Activated CD4-positive, alpha-beta T cell treated with anti-CD3 and anti-CD28 coated beads for 36 hours (primary cell): Measurements from ENCODE around the gene AKAP5. TPM values are rescaled to one million over a fixed set of nuclear protein-coding genes. Genes with fewer than 3 reads are reported as not detected.

ENCODE experiments used
- ATAC-seq: fragments of 200-7000 bp; cut with Tn5 transposase; one replicate; pipeline ENCODE4 v1.10.0; 2021; ENCODE audit warnings: mild to moderate bottlenecking, moderate library complexity
- CTCF ChIA-PET: fragments of 350-600 bp; sonication (Branson Sonifier 250); formaldehyde crosslinking; loops from one replicate; lab custom pipeline; 2021; ENCODE audit warnings: antibody characterized with exemption; lab: Charles Lee
- POLR2A ChIA-PET: fragments of 350-600 bp; sonication (Branson Sonifier 250); formaldehyde crosslinking; loops from one replicate; lab custom pipeline; 2021; ENCODE audit warnings: antibody characterized with exemption, inconsistent platforms; lab: Charles Lee
- DNase-seq: peaks from one replicate; pipeline ENCODE4 v3.0.0-alpha.2; 2020
- H3K27ac Mint-ChIP-seq: one replicate; pipeline ENCODE4 v1.8.0; 2021; ENCODE audit warnings: mixed read lengths
- H3K27me3 Mint-ChIP-seq: one replicate; pipeline ENCODE4 v1.8.0; 2021; ENCODE audit warnings: mixed read lengths
- H3K36me3 Mint-ChIP-seq: one replicate; pipeline ENCODE4 v1.8.0; 2021; ENCODE audit warnings: low read depth, mixed read lengths
- H3K4me1 Mint-ChIP-seq: one replicate; pipeline ENCODE4 v1.8.0; 2021; ENCODE audit warnings: mixed read lengths
- H3K4me3 Mint-ChIP-seq: one replicate; pipeline ENCODE4 v1.8.0; 2021; ENCODE audit warnings: mild to moderate bottlenecking, moderate library complexity, mixed read lengths
- H3K9me3 Mint-ChIP-seq: one replicate; pipeline ENCODE4 v1.8.0; 2021; ENCODE audit warnings: low read depth, mixed read lengths
- intact Hi-C, 2 experiments: fragments of 100-400 bp; cut with DNase I in 1 of 2; cut with micrococcal nuclease in 1 of 2; formaldehyde crosslinking; loops; one replicate each; pipeline versions ENCODE4 v1.14.2 to v1.15.1; 2022 to 2024; cut with DNase I, micrococcal nuclease
- total RNA-seq, 2 experiments: library from RNA; stranded (reverse); gene quantifications; one replicate each; pipeline ENCODE4 v1.2.3, GENCODE V29; 2021

The AKAP5 gene
- total RNA-seq, 2 experiments from 2014 or later: 0.39 to 0.43 TPM

- H3K36me3 Mint-ChIP-seq: peaks cover 56% of the 10 kb centered on the region
Measured at GRCh38 chr14:64502456-64502855, 37.2 kb downstream of the AKAP5 start.

GRCh38 chr14:64502887-64503433, 37.7 kb downstream of the AKAP5 start:
- DNase-seq: peak; percentile 50
- H3K4me1 Mint-ChIP-seq: peaks cover 47% of the 10 kb centered on the region
- ATAC-seq: no peak

More at GRCh38 chr14:64502456-64502855, 37.2 kb downstream of the AKAP5 start:
- intact Hi-C loops: loop anchor here (2.0 to 10.0 kb wide), 8 partner anchors 35 to 1028 kb away; partner anchors contain the start of genes AKAP5 (in 2 of the 2), PPP2R5E (in 1 of the 2), SGPP1 (in 1 of the 2) and SYNE2 (in 1 of the 2)
- peaks cover 46% of the 10 kb centered on the region for H3K4me1 Mint-ChIP-seq
- no peak for ATAC-seq
- H3K27ac Mint-ChIP-seq: peak overlapping the region; percentile 99
- ChIA-PET POLR2A (interaction anchor here (0.6 to 1.0 kb wide), 3 partner anchors 9 to 38 kb away, joined by 3 to 11 read pairs (median 3); partner anchors contain the start of gene HSPA2), CTCF (interaction anchor here (0.6 to 2.6 kb wide), 9 partner anchors 9 to 969 kb away, joined by 3 to 14 read pairs (median 3); partner anchors contain the start of gene HSPA2)
- H3K27me3 Mint-ChIP-seq: no peaks in the 10 kb centered on the region
- H3K4me3 Mint-ChIP-seq: peak overlapping the region; percentile 98
- no peaks in the 10 kb centered on the region for H3K9me3 Mint-ChIP-seq
- peak; percentile 38 for DNase-seq

GRCh38 chr14:64503434-64504309, 38.4 kb downstream of the AKAP5 start, which contains the start of gene ZBTB25:
TSS of gene ZBTB25 (minus strand) at chr14:64503838. CDS start at chr14:64490533, 13,305 bp downstream.
- Mint-ChIP-seq H3K27me3 (no peaks in the 10 kb centered on the region), H3K4me3 (peak within 1 kb of the TSS; percentile 98), H3K36me3 (peaks cover 51% of the 10 kb centered on the region), H3K9me3 (no peaks in the 10 kb centered on the region), H3K4me1 (peaks cover 51% of the 10 kb centered on the region), H3K27ac (peak within 1 kb of the TSS; percentile 99)
- POLR2A ChIA-PET: interaction anchor here (0.6 kb wide), 1 partner anchor 30 kb away, joined by 3 read pairs; no protein-coding TSS in a partner anchor
- intact Hi-C loops: loop anchor here (1.0 to 10.0 kb wide), 14 partner anchors 36 to 1029 kb away; partner anchors contain the start of genes AKAP5 (in 2 of the 2), HSPA2 (in 2 of the 2), MTHFD1 (in 2 of the 2) and CHURC1 (in 1 of the 2)
- CTCF ChIA-PET: interaction anchor here (0.5 to 1.4 kb wide), 8 partner anchors 9 to 417 kb away, joined by 3 to 7 read pairs (median 3); partner anchors contain the start of gene CHURC1
- DNase-seq (peak; percentile 97), ATAC-seq (peak; percentile 66)

More at GRCh38 chr14:64502887-64503433, 37.7 kb downstream of the AKAP5 start:
- H3K4me3 Mint-ChIP-seq: peak overlapping the region; percentile 98
- H3K9me3 Mint-ChIP-seq: no peaks in the 10 kb centered on the region
- peak overlapping the region; percentile 99 for H3K27ac Mint-ChIP-seq
- intact Hi-C loops: loop anchor here (1.0 to 10.0 kb wide), 11 partner anchors 36 to 1028 kb away; partner anchors contain the start of genes AKAP5 (in 2 of the 2), HSPA2 (in 2 of the 2), MTHFD1 (in 2 of the 2) and CHURC1 (in 1 of the 2)
- H3K27me3 Mint-ChIP-seq: no peaks in the 10 kb centered on the region
- peaks cover 53% of the 10 kb centered on the region for H3K36me3 Mint-ChIP-seq
- ChIA-PET CTCF (interaction anchor here (0.6 to 2.6 kb wide), 8 partner anchors 8 to 968 kb away, joined by 3 to 14 read pairs (median 3); partner anchors contain the start of gene HSPA2), POLR2A (interaction anchor here (0.6 to 0.9 kb wide), 2 partner anchors 31 to 38 kb away, joined by 3 read pairs; partner anchors contain the start of gene HSPA2)

- ATAC-seq (peak; percentile 45), DNase-seq (peak; percentile 94)
- Mint-ChIP-seq H3K27ac (peak within 1 kb of the TSS; percentile 99), H3K36me3 (peaks cover 51% of the 10 kb centered on the region), H3K9me3 (no peaks in the 10 kb centered on the region), H3K4me1 (peaks cover 51% of the 10 kb centered on the region), H3K4me3 (peak within 1 kb of the TSS; percentile 98), H3K27me3 (no peaks in the 10 kb centered on the region)
- intact Hi-C loops: loop anchor here (1.0 to 10.0 kb wide), 9 partner anchors 37 to 1030 kb away; partner anchors contain the start of genes AKAP5 (in 1 of the 2), FNTB (in 1 of the 2), MAX (in 1 of the 2) and PPP2R5E (in 1 of the 2)
- POLR2A ChIA-PET: interaction anchor here (0.9 to 1.0 kb wide), 2 partner anchors 39 to 116 kb away, joined by 3 to 4 read pairs; partner anchors contain the start of genes AKAP5 and MTHFD1
- CTCF ChIA-PET: interaction anchor here (0.9 to 1.2 kb wide), 3 partner anchors 20 to 166 kb away, joined by 3 to 7 read pairs (median 3); no protein-coding TSS in a partner anchor
Measured at GRCh38 chr14:64504310-64504896, 39.1 kb downstream of the AKAP5 start, which contains the start of gene ZBTB1. TSS of gene ZBTB1 (plus strand) at chr14:64504770. CDS start at chr14:64521505, 16,735 bp downstream.

- H3K36me3 Mint-ChIP-seq: peaks cover 43% of the 10 kb centered on the region
- peak; percentile 94 for DNase-seq
- H3K4me3 Mint-ChIP-seq: peak overlapping the region; percentile 98
- H3K27me3 Mint-ChIP-seq: no peaks in the 10 kb centered on the region
- CTCF ChIA-PET: interaction anchor here (0.9 to 1.2 kb wide), 3 partner anchors 21 to 167 kb away, joined by 3 to 7 read pairs (median 3); no protein-coding TSS in a partner anchor
- intact Hi-C loops: loop anchor here (1.0 to 10.0 kb wide), 12 partner anchors 38 to 1030 kb away; partner anchors contain the start of genes WDR89 (in 2 of the 2), AKAP5 (in 1 of the 2), FNTB (in 1 of the 2) and FUT8 (in 1 of the 2)
- POLR2A ChIA-PET: interaction anchor here (0.7 to 1.0 kb wide), 3 partner anchors 40 to 117 kb away, joined by 3 to 4 read pairs (median 3); partner anchors contain the start of genes AKAP5 and MTHFD1
- H3K9me3 Mint-ChIP-seq: no peaks in the 10 kb centered on the region
- peak; percentile 38 for ATAC-seq
- peaks cover 51% of the 10 kb centered on the region for H3K4me1 Mint-ChIP-seq
- H3K27ac Mint-ChIP-seq: peak overlapping the region; percentile 97
Measured at GRCh38 chr14:64504897-64505794, 39.8 kb downstream of the AKAP5 start.

- intact Hi-C loops: loop anchor here (5.0 to 10.0 kb wide), 6 partner anchors 642 to 1032 kb away; partner anchors contain the start of genes FUT8 (in 1 of the 2), PPP2R5E (in 1 of the 2), SGPP1 (in 1 of the 2) and WDR89 (in 1 of the 2)
- peak overlapping the region; percentile 95 for H3K27ac Mint-ChIP-seq
- H3K27me3 Mint-ChIP-seq: no peaks in the 10 kb centered on the region
- CTCF ChIA-PET: no interaction called here
- DNase-seq (no peak), ATAC-seq (no peak)
- H3K4me1 Mint-ChIP-seq: peaks cover 60% of the 10 kb centered on the region
- POLR2A ChIA-PET: no interaction called here
- no peaks in the 10 kb centered on the region for H3K9me3 Mint-ChIP-seq
- peak overlapping the region; percentile 98 for H3K4me3 Mint-ChIP-seq
- H3K36me3 Mint-ChIP-seq: peaks cover 45% of the 10 kb centered on the region
Measured at GRCh38 chr14:64506721-64507120, 41.4 kb downstream of the AKAP5 start.

GRCh38 chr14:64507376-64508156, 42.3 kb downstream of the AKAP5 start:
- DNase-seq: peak; percentile 73
- ChIA-PET CTCF (interaction anchor here (0.6 to 1.3 kb wide), 4 partner anchors 11 to 41 kb away, joined by 3 read pairs; no protein-coding TSS in a partner anchor), POLR2A (interaction anchor here (0.7 to 1.5 kb wide), 4 partner anchors 33 to 707 kb away, joined by 3 to 5 read pairs (median 4); partner anchors contain the start of genes HSPA2 and MTHFD1)
- Mint-ChIP-seq H3K4me1 (peaks cover 62% of the 10 kb centered on the region), H3K9me3 (no peaks in the 10 kb centered on the region), H3K36me3 (peaks cover 37% of the 10 kb centered on the region), H3K27ac (peak overlapping the region; percentile 95), H3K4me3 (peak overlapping the region; percentile 98), H3K27me3 (no peaks in the 10 kb centered on the region)
- peak; percentile 9 for ATAC-seq
- intact Hi-C loops: loop anchor here (5.0 to 10.0 kb wide), 6 partner anchors 643 to 1033 kb away; partner anchors contain the start of genes FUT8 (in 1 of the 2), PPP2R5E (in 1 of the 2), SGPP1 (in 1 of the 2) and WDR89 (in 1 of the 2)

- Mint-ChIP-seq H3K4me1 (peaks cover 62% of the 10 kb centered on the region), H3K4me3 (peak overlapping the region; percentile 98), H3K9me3 (no peaks in the 10 kb centered on the region), H3K36me3 (peaks cover 33% of the 10 kb centered on the region), H3K27ac (peak overlapping the region; percentile 95), H3K27me3 (no peaks in the 10 kb centered on the region)
- ATAC-seq (no peak), DNase-seq (no peak)
- POLR2A ChIA-PET: interaction anchor here (0.8 to 1.5 kb wide), 3 partner anchors 32 to 120 kb away, joined by 3 to 5 read pairs (median 4); partner anchors contain the start of genes HSPA2 and MTHFD1
- CTCF ChIA-PET: interaction anchor here (0.6 to 1.3 kb wide), 8 partner anchors 12 to 79 kb away, joined by 3 to 4 read pairs (median 3); partner anchors contain the start of gene HSPA2
- intact Hi-C loops: loop anchor here (5.0 to 10.0 kb wide), 6 partner anchors 643 to 1033 kb away; partner anchors contain the start of genes FUT8 (in 1 of the 2), PPP2R5E (in 1 of the 2), SGPP1 (in 1 of the 2) and WDR89 (in 1 of the 2)
Measured at GRCh38 chr14:64508215-64508776, 43.0 kb downstream of the AKAP5 start.
